PC-3 (cell line): ENCODE data around the gene CHIT1.

ENCODE experiments used
- CTCF ChIP-seq: fragments of 300-600 bp; sonication (generic); conservative IDR thresholded peaks from 2 replicates; pipeline ENCODE4 v1.5.1; 2017; ENCODE audit warnings: antibody characterized with exemption, low read depth, mild to moderate bottlenecking, low read length
- EZH2phosphoT487 ChIP-seq: fragments of 300-600 bp; sonication (generic); IDR thresholded peaks from 2 replicates; pipeline ENCODE4 v1.6.1; 2018; ENCODE audit warnings: mild to moderate bottlenecking, antibody characterized with exemption, low read length, borderline replicate concordance

GRCh38 chr1:203271962-203272632, 42.6 kb upstream of the CHIT1 start:
- no peak for TF ChIP-seq CTCF
- no peak for TF ChIP-seq EZH2phosphoT487
